GM12878 (cell line): ENCODE measurements around the gene BTBD3. TPM values are rescaled to one million over a fixed set of nuclear protein-coding genes. Genes with fewer than 3 reads are reported as not detected.

Experiments used
- ATAC-seq: fragments of 200-7000 bp; cut with Tn5 transposase; 3 replicates; pipeline ENCODE4 v1.9.1; 2020; ENCODE audit warnings: mild to moderate bottlenecking, moderate library complexity
- BruUV-seq: library from RNA; stranded (reverse); fragments of 400-500 nt; replicated peaks from 2 replicates; lab custom pipeline; 2021; lab: Mats Ljungman, UMichigan
- CTCF ChIA-PET: fragments of 300-600 bp; sonication (Branson Sonifier 250); formaldehyde crosslinking; extraction: SDS; loops from one replicate; lab custom pipeline; 2021; ENCODE audit warnings: inconsistent platforms; lab: Yijun Ruan, JAX
- POLR2A ChIA-PET: fragments of 350-600 bp; formaldehyde crosslinking; extraction: SDS; loops from one replicate; lab custom pipeline; 2021; ENCODE audit warnings: inconsistent platforms; lab: Charles Lee
- RAD21 ChIA-PET: fragments of 300-600 bp; sonication (Branson Sonifier 250); formaldehyde crosslinking; loops from one replicate; lab custom pipeline; 2023; ENCODE audit warnings: antibody characterized with exemption; ENCODE audit not compliant: unreplicated experiment; lab: Charles Lee
- SMC1A ChIA-PET: fragments of 300-600 bp; sonication (Branson Sonifier 250); formaldehyde crosslinking; loops from one replicate; lab custom pipeline; 2023; ENCODE audit not compliant: unreplicated experiment, uncharacterized antibody; lab: Charles Lee
- DNase-seq: peaks from one replicate; pipeline ENCODE4 v3.0.0-alpha.2; 2011; ENCODE audit warnings: low read depth, low spot score
- FAIRE-seq: peaks from 3 replicates; lab custom pipeline; 2011; peaks lifted over from hg19 to GRCh38; lab: Jason Lieb, UNC
- H2AFZ ChIP-seq: 2 replicates; pipeline ENCODE4 v1.6.0; 2011; ENCODE audit warnings: low read depth, low read length, control low read depth; ENCODE audit not compliant: control insufficient read depth
- H3K27ac ChIP-seq: 2 replicates; pipeline ENCODE4 v1.5.1; 2011; ENCODE audit warnings: control low read depth; ENCODE audit not compliant: control insufficient read depth, insufficient read depth
- H3K27me3 ChIP-seq, 2 experiments: replicated peaks in 1 of 2; 2 replicates each; pipeline versions ENCODE4 v1.6.0 to v1.6.1; 2011; ENCODE audit warnings: low read length in 1 of 2; ENCODE audit not compliant: control insufficient read depth in 2 of 2, insufficient read depth in 2 of 2
- H3K36me3 ChIP-seq, 2 experiments: 2 replicates each; pipeline ENCODE4 v1.5.1; 2011; ENCODE audit warnings: low read length in 1 of 2; ENCODE audit not compliant: control insufficient read depth in 2 of 2, insufficient read depth in 2 of 2
- H3K4me1 ChIP-seq: 2 replicates; pipeline ENCODE4 v1.6.1; 2011; ENCODE audit warnings: mild to moderate bottlenecking, low read length, moderate library complexity, mixed read lengths; ENCODE audit not compliant: control insufficient read depth, insufficient read depth
- H3K4me2 ChIP-seq: 2 replicates; pipeline ENCODE4 v1.6.0; 2011; ENCODE audit warnings: control low read depth; ENCODE audit not compliant: control insufficient read depth, insufficient read depth
- H3K4me3 ChIP-seq: fragments of 200-600 bp; sonication (generic); 2 replicates; pipeline ENCODE4 v1.5.1; 2016
- H3K79me2 ChIP-seq: 2 replicates; pipeline ENCODE4 v1.6.0; 2011; ENCODE audit warnings: low read length; ENCODE audit not compliant: control insufficient read depth, insufficient read depth
- H3K9ac ChIP-seq: 2 replicates; pipeline ENCODE4 v1.8.0; 2011; ENCODE audit warnings: low read length, control low read depth, mixed read lengths; ENCODE audit not compliant: control insufficient read depth, insufficient read depth
- H3K9me3 ChIP-seq: replicated peaks from 3 replicates; pipeline ENCODE4 v1.5.1; 2011; ENCODE audit warnings: mild to moderate bottlenecking, low read length; ENCODE audit not compliant: control insufficient read depth, insufficient read depth
- H4K20me1 ChIP-seq: 2 replicates; pipeline ENCODE4 v1.6.0; 2011; ENCODE audit not compliant: control insufficient read depth, insufficient read depth
- ATF2 ChIP-seq: IDR thresholded peaks from 2 replicates; pipeline ENCODE4 v1.6.1; 2012; ENCODE audit warnings: low read length, inconsistent platforms
- GABPA ChIP-seq: IDR thresholded peaks from 2 replicates; pipeline ENCODE4 v1.6.1; 2014; ENCODE audit warnings: antibody characterized with exemption, low read depth, mild to moderate bottlenecking, inconsistent platforms
- GATAD2B ChIP-seq: fragments of 450-650 bp; conservative IDR thresholded peaks from 2 replicates; pipeline ENCODE4 v1.6.1; 2017; ENCODE audit warnings: low read depth, mild to moderate bottlenecking, moderate library complexity
- IKZF1 ChIP-seq: fragments of 450-650 bp; conservative IDR thresholded peaks from 2 replicates; pipeline ENCODE4 v1.6.1; 2017; ENCODE audit warnings: antibody characterized with exemption, mild to moderate bottlenecking
- JUND ChIP-seq: IDR thresholded peaks from 2 replicates; pipeline ENCODE4 v1.6.1; 2012; ENCODE audit warnings: low read depth, mild to moderate bottlenecking, low read length, improper control_type of control experiment, moderate library complexity
- KAT2A ChIP-seq: conservative IDR thresholded peaks from 2 replicates; pipeline ENCODE4 v1.6.1; 2011; ENCODE audit warnings: low read depth, low read length; ENCODE audit not compliant: control insufficient read depth
- LARP7 ChIP-seq: fragments of 450-650 bp; IDR thresholded peaks from 2 replicates; pipeline ENCODE4 v1.6.1; 2017; ENCODE audit warnings: mild to moderate bottlenecking
- MYB ChIP-seq: fragments of 150-350 bp; IDR thresholded peaks from 2 replicates; pipeline ENCODE4 v1.6.1; 2014; ENCODE audit warnings: mild to moderate bottlenecking, low read depth, low read length, borderline replicate concordance
- NBN ChIP-seq: fragments of 450-650 bp; IDR thresholded peaks from 2 replicates; pipeline ENCODE4 v1.6.1; 2016
- NFIC ChIP-seq: IDR thresholded peaks from 2 replicates; pipeline ENCODE4 v1.6.1; 2012; ENCODE audit warnings: low read depth, mild to moderate bottlenecking, inconsistent platforms, low read length, moderate library complexity
- POLR2A ChIP-seq: IDR thresholded peaks from 2 replicates; pipeline ENCODE4 v1.6.1; 2011; ENCODE audit warnings: low read depth, mild to moderate bottlenecking, low read length
- RAD21 ChIP-seq: IDR thresholded peaks from 2 replicates; pipeline ENCODE4 v1.6.1; 2011; ENCODE audit warnings: mild to moderate bottlenecking, low read depth, low read length, moderate library complexity; ENCODE audit not compliant: insufficient read depth
- SIN3A ChIP-seq: IDR thresholded peaks from 2 replicates; pipeline ENCODE4 v1.6.1; 2012; ENCODE audit warnings: low read depth, low read length, improper control_type of control experiment
- SIX5 ChIP-seq: IDR thresholded peaks from 2 replicates; pipeline ENCODE4 v1.6.1; 2011; ENCODE audit warnings: mild to moderate bottlenecking, low read depth, low read length, moderate library complexity; ENCODE audit not compliant: severe bottlenecking
- SUZ12 ChIP-seq: fragments of 200-600 bp; sonication (generic); IDR thresholded peaks from one replicate; pipeline ENCODE4 v1.6.1; 2018; ENCODE audit warnings: antibody characterized with exemption, mild to moderate bottlenecking; ENCODE audit not compliant: unreplicated experiment
- TCF3 ChIP-seq: IDR thresholded peaks from 2 replicates; pipeline ENCODE4 v1.6.1; 2012; ENCODE audit warnings: low read depth, mild to moderate bottlenecking, low read length, borderline replicate concordance; ENCODE audit not compliant: insufficient read depth
- ZNF24 ChIP-seq: fragments of 450-650 bp; IDR thresholded peaks from 2 replicates; pipeline ENCODE4 v1.6.1; 2017; ENCODE audit warnings: antibody characterized with exemption, mild to moderate bottlenecking
- in situ Hi-C: fragments of 300-500 bp; cut with MboI; formaldehyde crosslinking; loops from 9 replicates; pipeline ENCODE4 v1.14.3; 2018; ENCODE audit warnings: mixed read lengths
- intact Hi-C: fragments of 100-400 bp; cut with micrococcal nuclease; formaldehyde crosslinking; loops from one replicate; pipeline ENCODE4 v1.14.2; 2022; ENCODE audit not compliant: unreplicated experiment
- polyA plus RNA-seq, 11 experiments: library from polyadenylated mRNA; depleted of rRNA in 4 of 11; unstranded in 6 of 11; stranded (reverse) in 5 of 11; fragments of >200 nt; fragmentation: Nextera tagmentation in 4 of 11; fragmentation: Illumina TruSeq in 1 of 11; extraction: Ambion mirVana in 4 of 11; extraction: Trizol in 1 of 11; gene quantifications; 1 replicate in 1 of 11; 2 replicates in 10 of 11; pipeline versions ENCODE4 v1.2.1 to v1.2.3, GENCODE V29; 2011 to 2016; ENCODE audit warnings: inconsistent platforms in 2 of 11, missing spikeins in 2 of 11, low read depth in 1 of 11
- total RNA-seq, 4 experiments: library from RNA; depleted of rRNA in 3 of 4; stranded (reverse); fragments of >200 nt in 3 of 4; fragmentation: Illumina TruSeq in 1 of 4; extraction: Trizol in 1 of 4; gene quantifications; 2 replicates each; pipeline versions ENCODE4 v1.2.1 to v1.2.3, GENCODE V29; 2013 to 2021
- TF ChIP-seq, protein P1 (sequence below): fragments of 450-650 bp; conservative IDR thresholded peaks from 2 replicates; pipeline ENCODE4 v1.6.1; 2017; ENCODE audit warnings: mild to moderate bottlenecking, moderate library complexity
- TF ChIP-seq, protein P2 (sequence below): IDR thresholded peaks from 2 replicates; pipeline ENCODE4 v1.6.1; 2012; ENCODE audit warnings: low read depth, low read length, improper control_type of control experiment

The BTBD3 gene
- total and polyA plus RNA-seq, 10 of the 15 experiments (the other 5 are each of a cell fraction or from before 2014, with no cell fraction given): 0.02 to 12.8 (median 0.23) TPM

DNA sequence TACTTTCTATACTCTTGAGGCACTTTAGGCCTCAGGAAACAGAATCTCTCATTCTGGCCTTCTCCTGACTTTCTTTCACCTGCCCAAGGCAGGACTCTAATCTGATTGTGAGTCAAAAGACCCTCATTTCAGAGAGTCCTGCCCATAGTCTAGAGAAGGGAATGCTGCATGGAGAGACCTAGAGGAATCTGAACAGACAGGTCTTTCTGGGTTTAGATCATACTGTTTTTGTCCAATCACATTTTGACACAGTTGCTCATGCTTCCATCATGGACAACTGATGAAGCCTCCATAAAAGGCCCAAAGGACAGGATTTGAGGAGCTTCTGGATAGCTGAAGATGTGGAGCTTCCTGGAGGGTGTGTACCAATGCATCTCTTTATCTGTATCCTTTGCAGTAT is 48.1 kb upstream of the BTBD3 start:
- POLR2A ChIA-PET: no interaction called here
- ATAC-seq: no peak
- in situ Hi-C loops: no loop called here
- BruUV-seq: no TSS peak
- no peaks in the 10 kb centered on the region for H3K36me3 ChIP-seq
- SMC1A ChIA-PET: no interaction called here
- H3K4me1 ChIP-seq: no peaks in the 10 kb centered on the region
- TF ChIP-seq NBN (no peak), SIX5 (no peak), LARP7 (no peak), POLR2A (no peak), IKZF1 (no peak), SIN3A (no peak), KAT2A (no peak), JUND (no peak), SUZ12 (no peak), GATAD2B (no peak), ZNF24 (no peak), TCF3 (no peak), NFIC (no peak), ATF2 (no peak), RAD21 (no peak), MYB (no peak), GABPA (no peak)
- TF ChIP-seq, protein P1, sequence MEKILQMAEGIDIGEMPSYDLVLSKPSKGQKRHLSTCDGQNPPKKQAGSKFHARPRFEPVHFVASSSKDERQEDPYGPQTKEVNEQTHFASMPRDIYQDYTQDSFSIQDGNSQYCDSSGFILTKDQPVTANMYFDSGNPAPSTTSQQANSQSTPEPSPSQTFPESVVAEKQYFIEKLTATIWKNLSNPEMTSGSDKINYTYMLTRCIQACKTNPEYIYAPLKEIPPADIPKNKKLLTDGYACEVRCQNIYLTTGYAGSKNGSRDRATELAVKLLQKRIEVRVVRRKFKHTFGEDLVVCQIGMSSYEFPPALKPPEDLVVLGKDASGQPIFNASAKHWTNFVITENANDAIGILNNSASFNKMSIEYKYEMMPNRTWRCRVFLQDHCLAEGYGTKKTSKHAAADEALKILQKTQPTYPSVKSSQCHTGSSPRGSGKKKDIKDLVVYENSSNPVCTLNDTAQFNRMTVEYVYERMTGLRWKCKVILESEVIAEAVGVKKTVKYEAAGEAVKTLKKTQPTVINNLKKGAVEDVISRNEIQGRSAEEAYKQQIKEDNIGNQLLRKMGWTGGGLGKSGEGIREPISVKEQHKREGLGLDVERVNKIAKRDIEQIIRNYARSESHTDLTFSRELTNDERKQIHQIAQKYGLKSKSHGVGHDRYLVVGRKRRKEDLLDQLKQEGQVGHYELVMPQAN: no peak
- TF ChIP-seq, protein P2, sequence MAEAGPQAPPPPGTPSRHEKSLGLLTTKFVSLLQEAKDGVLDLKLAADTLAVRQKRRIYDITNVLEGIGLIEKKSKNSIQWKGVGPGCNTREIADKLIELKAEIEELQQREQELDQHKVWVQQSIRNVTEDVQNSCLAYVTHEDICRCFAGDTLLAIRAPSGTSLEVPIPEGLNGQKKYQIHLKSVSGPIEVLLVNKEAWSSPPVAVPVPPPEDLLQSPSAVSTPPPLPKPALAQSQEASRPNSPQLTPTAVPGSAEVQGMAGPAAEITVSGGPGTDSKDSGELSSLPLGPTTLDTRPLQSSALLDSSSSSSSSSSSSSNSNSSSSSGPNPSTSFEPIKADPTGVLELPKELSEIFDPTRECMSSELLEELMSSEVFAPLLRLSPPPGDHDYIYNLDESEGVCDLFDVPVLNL: no peak
- TF ChIP-seq, all 136 proteins: peak for 0
- RAD21 ChIA-PET: no interaction called here
- DNase-seq (no peak), FAIRE-seq (no peak)
- Histone ChIP-seq H2AFZ (no peak overlapping the region), H3K79me2 (no peaks in the 10 kb centered on the region), H3K9me3 (no peaks in the 10 kb centered on the region), H3K9ac (no peak overlapping the region), H3K4me3 (no peak overlapping the region), H4K20me1 (no peaks in the 10 kb centered on the region), H3K27me3 (no peaks in the 10 kb centered on the region), H3K4me2 (no peak overlapping the region), H3K27ac (no peak overlapping the region)
- intact Hi-C loops: no loop called here
- CTCF ChIA-PET: no interaction called here
